GM19043 (cell line): ENCODE results near the gene WNT2B.

Experiments
- ATAC-seq: cut with Tn5 transposase; IDR thresholded peaks from one replicate; pipeline ENCODE4 v1.9.1; 2021; ENCODE audit warnings: low read depth; ENCODE audit not compliant: unreplicated experiment

The WNT2B gene

DNA sequence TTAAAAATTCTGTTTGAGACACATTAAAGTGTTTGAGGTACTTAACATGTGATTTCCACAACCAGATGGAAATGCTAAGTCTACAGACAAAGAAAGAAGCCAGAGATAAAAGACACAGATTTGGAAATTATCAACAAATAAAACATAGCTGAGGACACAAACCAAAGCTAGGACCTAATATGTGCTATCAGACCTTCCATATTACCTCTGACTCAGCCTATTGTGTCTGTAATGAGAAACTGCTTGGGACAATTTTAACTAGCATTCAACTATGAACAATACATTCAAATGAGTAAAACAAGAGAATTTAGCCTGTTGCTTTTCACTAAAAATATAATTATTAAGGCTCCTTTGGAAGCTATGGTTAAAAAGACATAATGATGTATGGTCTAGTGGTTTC lies 54.6 kb downstream of the WNT2B start:
- no peak for ATAC-seq

DNA sequence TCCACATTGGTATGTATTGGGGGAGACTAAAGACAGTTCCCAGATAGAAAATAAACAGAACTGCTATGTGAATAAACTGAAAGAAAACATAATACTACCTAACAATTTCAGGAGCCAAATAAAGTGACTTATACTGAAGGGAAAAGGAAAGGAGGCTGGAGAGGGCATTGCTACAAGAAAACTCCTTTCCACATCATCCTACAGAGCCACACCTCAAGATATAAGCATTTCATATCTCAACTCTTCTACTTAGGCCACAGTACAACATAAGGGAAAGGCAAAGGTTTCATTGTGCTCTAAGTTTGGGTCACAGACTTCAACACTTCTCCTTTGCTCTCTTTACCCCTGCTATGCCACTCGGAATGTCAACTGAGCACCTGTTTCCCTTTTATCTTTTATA lies 55.3 kb downstream of the WNT2B start:
- ATAC-seq = no peak

DNA sequence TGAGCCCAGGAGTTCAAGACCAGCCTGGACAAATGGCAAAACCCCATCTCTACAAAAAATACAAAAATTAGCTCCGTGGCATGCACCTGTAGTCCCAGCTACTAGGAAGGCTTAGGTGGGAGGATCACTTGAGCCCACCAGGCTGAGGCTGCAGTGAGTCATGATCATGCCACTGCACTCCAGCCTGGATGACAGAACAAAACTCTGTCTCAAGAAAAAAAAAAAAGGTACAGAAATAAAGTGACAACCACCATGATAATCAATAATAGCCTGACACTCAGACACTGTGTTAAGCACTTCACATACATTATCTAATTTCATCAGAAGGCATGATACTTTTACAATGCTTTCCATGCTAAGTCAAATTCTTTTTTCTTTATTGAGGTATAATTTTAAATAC lies 57.0 kb downstream of the WNT2B start:
- ATAC-seq = no peak

DNA sequence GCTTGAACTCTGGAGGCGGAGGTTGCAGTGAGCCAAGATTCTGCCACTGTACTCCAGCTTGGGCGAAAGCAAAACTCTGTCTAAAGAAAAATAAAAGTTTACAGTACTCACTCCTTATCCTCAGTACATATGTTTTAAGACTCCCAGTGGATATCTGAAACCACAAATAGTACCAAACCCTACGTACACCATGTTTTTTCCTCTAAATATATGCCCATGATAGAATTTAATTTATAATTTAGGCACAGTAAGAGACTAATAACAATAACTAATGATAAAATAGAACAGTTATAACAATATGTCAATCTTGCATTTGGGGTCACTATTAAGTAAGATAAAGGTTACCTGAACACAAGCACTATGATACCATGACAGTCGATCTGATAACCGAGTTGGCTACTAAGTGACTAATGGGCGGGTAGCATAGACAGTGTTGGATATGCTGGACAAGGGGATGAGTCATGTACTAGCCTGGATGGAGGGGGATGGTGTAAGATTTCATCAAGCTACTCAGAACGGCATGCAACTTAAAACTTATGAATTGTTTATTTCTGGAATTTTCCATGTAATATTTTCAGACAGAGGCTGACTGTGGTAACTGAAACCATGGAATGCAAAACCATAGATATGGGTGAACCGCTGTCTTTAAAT lies 66.5 kb downstream of the WNT2B start:
- no peak for ATAC-seq

DNA sequence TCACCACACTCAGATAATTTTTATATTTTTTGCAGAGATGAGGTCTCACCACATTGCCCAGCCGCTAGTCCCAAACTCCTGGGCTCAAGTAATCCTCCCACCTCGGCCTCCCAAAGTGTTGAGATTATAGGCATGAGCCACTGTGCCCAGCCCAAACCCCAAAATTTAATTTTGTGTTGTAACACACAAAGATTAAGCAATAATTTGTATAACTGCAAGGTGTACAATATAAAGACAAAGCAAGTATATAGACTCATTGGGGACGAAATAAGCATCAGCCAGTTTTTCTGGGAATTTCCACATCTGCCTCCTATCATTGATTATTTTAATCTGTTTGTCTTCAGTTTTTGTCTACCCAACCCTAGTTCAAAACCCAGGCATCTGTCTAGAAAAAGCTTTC lies 67.5 kb downstream of the WNT2B start:
- no peak for ATAC-seq
